GOT3 (cell line): ENCODE results near the gene CMPK2.

Source experiments
- DNase-seq: peaks from one replicate; lab custom pipeline; 2025; ENCODE audit warnings: mixed read lengths; lab: John Stamatoyannopoulos, UW

CMPK2 gene

GRCh38 chr2:6810961-6811360, 54.7 kb downstream of the CMPK2 start:
- DNase-seq = no peak

- no peak for DNase-seq
These were observed 57.3 kb downstream of the CMPK2 start for GRCh38 chr2:6808426-6808825.

GRCh38 chr2:6806604-6807003, 59.1 kb downstream of the CMPK2 start:
- no peak for DNase-seq

- DNase-seq = no peak
These were observed 65.2 kb downstream of the CMPK2 start for GRCh38 chr2:6800553-6800952.
